HG03354 (cell line): ENCODE measurements around the gene FTH1.

ENCODE experiments used
- ATAC-seq: cut with Tn5 transposase; IDR thresholded peaks from one replicate; pipeline ENCODE4 v1.9.1; 2021; ENCODE audit warnings: mild to moderate bottlenecking; ENCODE audit not compliant: unreplicated experiment, poor library complexity, severe bottlenecking

FTH1 gene

DNA sequence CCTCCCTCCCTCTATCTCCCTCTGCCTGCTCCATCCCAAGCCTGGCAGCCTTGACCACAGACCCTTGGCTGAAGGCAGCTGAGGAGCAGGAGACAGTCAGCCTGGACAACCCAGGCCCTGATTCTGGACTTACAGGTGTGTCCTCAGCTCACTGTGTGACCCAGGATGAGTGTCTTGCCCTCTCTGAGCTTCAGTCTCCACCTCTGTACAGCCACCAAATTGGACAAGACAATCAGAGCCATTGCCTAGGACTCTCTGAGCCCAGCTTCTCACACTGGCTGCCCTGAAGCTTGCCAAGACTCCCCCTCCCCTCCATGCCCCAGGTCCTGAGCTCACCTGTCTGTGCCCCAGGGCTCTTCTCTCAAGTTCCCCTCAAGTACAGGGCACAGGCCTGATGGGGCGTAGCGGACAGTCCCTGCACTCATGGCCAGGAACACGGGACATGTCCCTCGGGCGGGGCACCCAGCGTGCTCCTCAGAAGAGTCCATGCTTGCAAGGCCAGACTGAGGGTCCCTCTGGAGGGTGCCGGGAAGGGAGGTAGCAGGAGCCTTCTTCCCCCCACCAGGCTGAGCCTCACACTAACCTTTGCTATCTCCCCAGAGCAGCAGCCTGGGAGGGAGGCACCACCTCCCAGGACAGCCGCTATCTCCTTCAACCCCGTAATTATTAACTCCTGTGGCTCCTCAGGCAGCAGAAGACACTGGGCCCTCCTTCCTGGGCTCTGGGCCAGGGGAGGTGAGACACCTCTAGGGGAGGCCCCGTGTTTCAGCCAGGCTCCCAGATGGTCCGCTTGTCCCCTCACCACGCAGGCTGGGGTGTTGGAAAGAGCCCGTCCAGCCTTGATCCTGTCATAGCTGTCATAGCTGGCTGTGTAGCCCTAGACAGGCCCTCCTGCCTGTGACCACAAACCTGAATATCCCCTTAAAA lies 47.5 kb downstream of the FTH1 start:
- ATAC-seq = no peak

DNA sequence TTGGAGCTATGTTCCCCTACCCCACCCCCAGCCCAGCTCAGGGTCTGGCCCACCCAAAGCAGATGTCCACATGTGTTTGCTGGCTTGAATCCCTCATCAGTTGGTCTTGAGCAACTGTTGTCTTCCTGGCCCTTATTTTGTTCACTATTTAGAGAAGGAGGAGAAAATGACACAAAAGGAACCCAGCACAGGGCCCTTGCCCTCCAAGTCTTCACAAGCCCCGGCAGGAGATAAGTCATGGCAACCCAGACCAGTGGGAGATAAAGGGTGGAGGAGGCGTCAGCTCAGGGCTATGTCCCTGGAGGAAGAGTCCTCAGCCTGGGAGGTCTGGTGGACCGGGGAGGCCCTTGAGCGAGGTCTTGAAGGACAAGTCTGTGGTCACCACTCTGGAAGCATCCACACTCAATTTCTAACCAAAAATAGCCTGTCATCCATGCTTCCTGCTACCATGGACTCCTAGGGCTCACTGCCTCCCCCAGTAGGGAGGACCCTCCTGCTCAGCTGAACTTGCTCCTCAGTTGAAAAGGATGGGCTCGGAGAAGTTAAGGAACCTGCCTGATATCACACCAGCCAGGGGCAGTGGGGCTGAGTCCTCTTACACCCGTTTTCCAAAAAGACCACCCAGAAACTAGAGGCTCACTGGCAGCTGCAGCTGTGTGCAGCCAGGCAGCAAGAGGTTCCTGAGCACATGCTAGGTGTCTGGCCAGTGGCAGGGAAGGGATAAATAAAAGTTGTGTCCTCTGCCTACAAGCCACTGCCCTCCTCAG lies 48.3 kb downstream of the FTH1 start:
- ATAC-seq = no peak

DNA sequence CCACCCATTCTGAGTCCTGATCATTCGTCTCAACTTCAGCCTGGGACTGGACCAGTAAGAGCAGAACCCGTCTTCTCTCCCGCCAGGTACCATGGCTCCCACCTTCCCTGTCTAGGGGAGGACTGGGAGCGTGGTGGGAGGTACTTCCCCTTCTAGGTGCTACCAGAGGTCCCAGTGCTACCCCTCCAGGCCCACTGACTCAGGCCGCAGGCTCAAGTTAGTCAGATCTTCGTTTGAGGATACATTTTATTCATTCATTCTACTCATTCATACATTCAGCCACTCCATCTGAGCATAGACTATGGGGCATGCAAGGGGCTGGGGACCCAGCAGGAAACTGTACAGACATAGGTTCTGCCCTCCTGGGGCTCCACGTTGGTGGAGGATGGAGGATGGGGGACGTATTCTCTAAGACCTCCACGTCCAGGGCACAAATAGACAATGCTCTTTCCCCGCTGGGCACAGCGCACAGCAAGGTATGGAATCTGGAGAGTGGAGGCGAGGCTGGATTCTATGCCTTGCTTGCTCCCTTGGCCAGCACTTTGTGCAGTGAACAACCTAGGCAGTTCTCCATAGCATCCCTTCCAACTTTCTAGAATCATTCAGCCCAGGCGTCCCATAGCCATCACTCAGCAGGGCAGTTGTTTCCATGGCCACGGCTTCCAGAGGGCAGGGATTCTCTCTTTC lies 49.0 kb downstream of the FTH1 start:
- no peak for ATAC-seq

DNA sequence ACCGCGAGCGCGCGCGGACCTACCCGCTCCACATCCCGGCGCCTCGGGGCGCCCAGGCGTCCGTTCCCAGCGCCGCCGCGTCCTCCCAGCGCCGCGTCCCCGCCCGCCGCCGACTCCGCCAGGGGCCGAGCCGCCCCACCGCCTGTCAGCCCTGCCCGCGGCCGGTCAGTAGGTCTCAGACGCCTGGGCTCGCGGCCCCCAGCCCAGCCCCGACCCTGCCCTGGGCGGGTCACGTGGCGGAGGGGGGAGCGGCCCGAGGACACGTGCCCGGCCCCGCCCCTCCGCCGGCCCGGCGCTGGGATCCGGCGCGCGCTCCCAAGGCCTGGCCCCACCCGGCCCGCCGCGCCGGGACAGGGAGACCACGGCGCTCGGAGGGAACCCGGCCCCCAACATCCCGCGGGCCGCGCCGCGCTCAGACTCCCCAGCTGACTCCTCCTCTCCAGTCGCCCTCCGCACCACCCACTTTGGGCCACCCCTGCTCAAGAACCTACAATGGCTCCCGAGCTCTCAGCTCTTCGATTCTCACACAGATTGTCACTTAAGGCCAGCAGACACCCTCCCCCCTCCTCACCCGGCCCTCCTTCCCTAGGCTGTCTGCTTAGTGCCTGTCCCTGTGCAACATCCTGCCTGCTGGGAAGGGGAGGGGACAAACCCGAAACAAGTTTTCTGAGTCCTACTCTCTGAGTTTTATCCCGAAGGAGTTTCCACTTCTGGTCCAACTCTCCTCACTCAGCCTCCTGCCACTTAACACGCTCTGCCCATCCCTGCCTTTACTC lies 49.9 kb downstream of the FTH1 start, which contains the start of gene RAB3IL1:
Gene RAB3IL1, minus strand, starts transcription at position 233 of the 776 bp plus-strand sequence. Its CDS starts 199 bp downstream, at position 34.
- no peak for ATAC-seq

DNA sequence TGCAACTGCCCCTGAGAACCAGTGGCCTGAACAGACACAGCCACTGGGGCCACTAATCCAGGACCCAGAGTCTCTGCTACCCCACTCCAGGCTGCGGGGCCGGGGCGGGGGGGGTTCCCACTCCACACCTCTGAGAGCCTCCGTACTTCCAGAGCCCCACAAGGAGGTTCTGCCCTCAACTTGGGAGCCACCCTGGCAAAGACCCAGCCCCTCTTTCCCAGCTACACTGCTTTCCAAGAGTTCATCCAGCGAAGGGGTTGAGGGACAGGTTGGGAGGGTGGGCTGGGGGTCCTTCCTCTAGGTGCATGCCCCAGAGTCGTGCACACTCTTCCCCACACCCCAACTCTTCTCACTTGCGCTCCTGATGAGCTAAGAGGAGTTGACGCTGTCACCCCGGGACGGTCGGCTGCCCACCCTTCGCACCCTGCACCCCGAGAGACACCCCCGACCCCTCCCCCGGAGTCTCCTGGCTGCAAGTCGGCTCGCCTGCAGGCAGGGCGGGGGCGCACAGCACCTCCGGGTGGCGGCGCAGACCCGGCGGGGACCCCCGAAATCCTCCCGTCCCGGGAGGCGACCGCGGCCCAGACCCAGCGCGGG lies 50.6 kb downstream of the FTH1 start:
- no peak for ATAC-seq

DNA sequence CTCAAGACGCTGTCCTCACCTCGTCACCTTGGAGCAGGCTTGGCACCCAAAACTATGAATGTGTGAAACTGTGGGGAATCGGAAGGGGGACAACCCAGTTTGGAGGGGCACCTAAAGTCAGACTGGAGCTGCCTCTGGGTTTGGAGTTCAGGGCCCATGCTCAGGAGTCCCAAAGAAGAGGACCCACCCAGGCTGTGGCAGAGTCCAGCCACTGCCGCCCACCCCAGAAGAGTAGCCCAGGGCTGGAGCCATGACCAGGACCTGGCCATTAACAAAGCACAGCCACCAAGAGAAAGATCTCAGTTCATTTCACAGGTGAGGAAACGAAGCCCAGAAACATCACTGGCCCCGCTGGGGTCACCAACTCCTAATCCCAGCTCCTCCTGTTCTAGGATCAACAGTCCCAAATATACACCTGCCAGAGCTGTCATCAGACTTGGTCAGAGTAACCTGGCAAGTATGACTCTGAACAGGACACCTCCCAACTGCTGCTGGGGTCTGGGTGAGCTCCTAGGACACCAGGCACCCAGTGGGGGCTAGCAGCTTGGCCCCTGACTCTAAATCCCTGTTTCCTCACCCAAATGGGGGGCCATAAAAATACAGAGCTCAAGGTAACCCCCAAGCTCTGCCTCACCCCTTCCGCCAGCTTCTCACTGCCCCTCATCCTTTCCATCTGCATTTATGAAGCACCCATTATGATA lies 52.8 kb downstream of the FTH1 start:
- ATAC-seq = no peak
